GM18858 (cell line): ENCODE results near the gene TEKT5.

Source experiments
- ATAC-seq: cut with Tn5 transposase; IDR thresholded peaks from one replicate; pipeline ENCODE4 v1.9.1; 2021; ENCODE audit not compliant: unreplicated experiment

Gene TEKT5

DNA sequence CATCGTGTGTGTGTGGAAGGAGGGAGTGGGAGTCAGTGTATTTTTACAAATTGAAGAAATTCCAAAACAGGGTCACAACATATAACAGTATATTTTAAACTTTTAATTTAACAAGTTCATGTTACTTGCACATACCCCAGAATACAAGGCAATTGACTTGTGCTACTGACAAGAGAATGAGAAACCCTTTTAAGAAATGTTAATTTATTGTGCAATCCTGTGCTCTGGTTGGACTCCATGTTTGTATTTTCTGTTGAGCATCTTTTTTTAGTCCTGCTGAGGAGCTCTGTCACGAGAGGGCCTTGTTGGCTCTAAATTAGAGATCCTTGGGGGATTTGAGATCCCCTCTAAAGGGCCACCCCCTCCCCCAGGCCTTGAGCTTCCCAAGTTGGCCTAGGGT lies 113.2 kb downstream of the TEKT5 start:
- no peak for ATAC-seq

DNA sequence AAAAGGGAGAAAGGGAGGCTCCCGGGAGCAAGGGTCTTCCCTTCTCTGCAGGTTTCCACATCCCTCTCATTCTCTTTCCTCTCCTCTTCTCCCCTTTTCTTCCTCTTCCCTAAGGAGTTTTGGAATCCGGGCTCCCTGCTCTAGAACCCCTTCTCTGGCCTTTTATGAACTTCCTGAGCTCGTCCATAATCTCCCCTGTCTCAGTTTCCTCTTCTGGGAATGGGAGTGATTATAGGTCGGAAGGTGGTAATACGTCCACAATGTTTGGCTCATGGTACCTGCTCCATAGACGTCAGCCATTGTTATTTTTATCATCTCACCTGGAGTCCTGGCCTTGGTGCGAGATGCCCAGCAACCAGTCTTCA lies 113.9 kb downstream of the TEKT5 start:
- ATAC-seq = no peak

DNA sequence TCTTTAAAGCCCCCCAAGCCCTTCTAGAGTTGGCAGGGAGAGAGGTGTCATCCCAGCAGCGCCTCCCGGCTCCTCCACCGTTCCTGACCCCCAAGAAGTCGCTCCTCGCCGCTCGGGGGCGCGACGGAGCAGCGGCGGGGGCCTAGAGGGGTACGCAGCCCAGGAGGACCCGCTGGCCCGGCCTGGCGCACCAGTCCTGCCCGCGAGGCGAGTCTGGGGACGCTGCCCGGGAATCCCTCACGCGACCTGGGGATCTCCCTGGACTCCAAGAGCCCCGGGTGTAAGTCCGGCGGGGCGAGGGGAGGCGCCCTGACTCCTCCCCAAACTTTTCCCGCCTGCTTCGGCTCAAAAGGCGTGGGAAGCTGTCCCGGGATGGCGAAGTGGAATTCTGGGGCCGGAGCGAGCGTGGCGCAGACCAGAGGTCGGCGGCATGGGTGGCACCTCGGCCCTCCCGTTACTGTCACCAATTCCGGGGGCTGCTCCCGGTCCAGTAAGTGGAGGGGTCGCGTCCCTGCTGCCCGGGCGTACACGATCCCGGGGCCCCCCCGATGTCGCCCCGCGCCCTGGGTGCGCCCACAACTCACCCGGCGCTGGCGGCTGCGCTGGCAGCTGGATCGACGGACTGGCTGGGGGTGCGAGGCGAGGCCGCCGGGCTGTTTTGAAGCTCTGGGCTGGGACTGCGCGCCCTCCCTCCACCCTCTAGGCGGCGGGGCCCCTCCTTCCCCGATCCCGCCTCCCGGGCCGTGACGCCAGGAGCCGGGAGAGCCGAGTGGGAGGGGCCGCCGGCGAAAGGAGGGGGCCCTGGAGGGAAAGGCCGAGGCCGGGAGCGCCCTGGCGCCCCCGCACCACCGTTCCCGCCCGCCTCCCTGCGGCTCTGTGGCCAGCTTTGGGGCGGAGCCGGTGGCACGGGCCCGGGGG lies 114.5 kb downstream of the TEKT5 start, which contains the start of gene EMP2:
Gene EMP2, minus strand, starts transcription at position 634 of the 918 bp plus-strand sequence. CDS start 32,981 bp downstream, outside the sequence.
- ATAC-seq = no peak

DNA sequence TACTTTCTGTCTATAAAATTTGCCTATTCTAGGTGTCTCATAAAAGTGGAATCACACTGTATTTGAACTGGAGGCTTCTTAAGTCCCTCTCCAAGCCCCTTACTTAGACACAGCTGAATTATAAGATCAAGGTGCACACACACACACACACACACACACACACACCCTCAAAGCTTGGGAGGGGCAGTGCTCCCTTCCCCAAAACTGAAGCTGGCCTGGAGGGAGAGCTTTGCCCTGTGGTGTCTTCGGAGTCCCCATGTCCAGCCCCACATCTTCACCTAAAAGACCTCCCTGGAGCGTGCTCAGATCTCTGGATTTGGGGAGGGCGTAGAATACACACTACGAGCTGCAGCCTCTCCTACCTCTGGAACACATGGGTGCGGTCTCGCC lies 115.2 kb downstream of the TEKT5 start:
- ATAC-seq = no peak

- ATAC-seq = no peak
Observed at GRCh38 chr16:10578474-10579316, 116.0 kb downstream of the TEKT5 start.
